Natural killer cell treated with Interleukin-12 subunit alpha and Interleukin-12 subunit beta and Interleukin-15 and Interleukin-18, amount 100 ng/mL, for 72 hours (primary cell): ENCODE results near the gene DNAH8. TPM values are rescaled to one million over a fixed set of nuclear protein-coding genes. Genes with fewer than 3 reads are reported as not detected.
"Not testable (repeated sequence)": the region's sequence is repeated elsewhere in the genome, so short reads cannot be mapped to it uniquely, and the experiment has no call there.

Source experiments
- ATAC-seq, 2 donors: fragments of 150-1000 bp; cut with Tn5 transposase in 1 of 2; sonication (Bioruptor Pico), chemical (Tn5 transposase) in 1 of 2; 2 replicates each; pipeline ENCODE4 v1.10.0; 2021
- DNase-seq: peaks from one replicate; pipeline ENCODE4 v3.0.0; 2022; ENCODE audit warnings: low spot score
- H3K27ac Mint-ChIP-seq, 2 donors: 1 replicate in 1 of 2; 2 replicates in 1 of 2; pipeline ENCODE4 v1.8.0; 2022; ENCODE audit warnings: mixed read lengths in 2 of 2, mild to moderate bottlenecking in 1 of 2, moderate library complexity in 1 of 2
- H3K27me3 Mint-ChIP-seq, 2 donors: 1 replicate in 1 of 2; 2 replicates in 1 of 2; pipeline ENCODE4 v1.8.0; 2022; ENCODE audit warnings: mixed read lengths in 2 of 2
- H3K36me3 Mint-ChIP-seq: one replicate; pipeline ENCODE4 v1.8.0; 2022; ENCODE audit warnings: mixed read lengths
- H3K4me1 Mint-ChIP-seq, 2 donors: 1 replicate in 1 of 2; 2 replicates in 1 of 2; pipeline ENCODE4 v1.8.0; 2022; ENCODE audit warnings: low read depth in 2 of 2, mixed read lengths in 2 of 2, mild to moderate bottlenecking in 1 of 2
- H3K4me3 Mint-ChIP-seq: one replicate; pipeline ENCODE4 v1.8.0; 2022; ENCODE audit warnings: mixed read lengths
- H3K9me3 Mint-ChIP-seq: 2 replicates; pipeline ENCODE4 v1.8.0; 2022; ENCODE audit warnings: mixed read lengths
- total RNA-seq, 2 donors: library from RNA; stranded (reverse); gene quantifications; one replicate each; pipeline ENCODE4 v1.2.3, GENCODE V29; 2022

Gene DNAH8
- total RNA-seq, 2 donors from 2014 or later = 0.12 to 0.22 TPM

DNA sequence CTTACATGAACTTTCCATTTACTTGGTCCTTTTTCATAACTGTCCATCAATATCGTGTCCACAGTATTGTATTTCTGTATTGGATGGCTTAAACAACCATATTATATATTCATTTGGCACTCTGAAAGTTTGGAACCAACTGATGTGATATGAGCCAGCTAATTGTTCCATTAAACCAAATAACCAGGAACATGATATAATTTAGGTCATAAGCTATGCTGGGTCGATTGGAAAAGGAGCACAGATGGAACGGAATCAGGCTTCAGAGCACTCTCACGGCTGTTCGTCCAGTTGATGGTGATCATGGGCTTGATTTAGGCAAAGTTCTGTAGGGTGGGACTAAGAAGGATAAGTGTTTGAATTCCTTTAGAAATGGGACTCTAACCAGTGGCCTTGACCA is 142.7 kb downstream of the DNAH8 start:
- H3K36me3 Mint-ChIP-seq = no peaks in the 10 kb centered on the region
- H3K9me3 Mint-ChIP-seq = no peaks in the 10 kb centered on the region
- H3K27me3 Mint-ChIP-seq = peaks cover 8 to 17% of the 10 kb centered on the region in 2 donors
- H3K27ac Mint-ChIP-seq = no peak overlapping the region
- H3K4me1 Mint-ChIP-seq = no peaks in the 10 kb centered on the region
- no peak for DNase-seq
- ATAC-seq = no peak
- H3K4me3 Mint-ChIP-seq = no peak overlapping the region

- no peak for ATAC-seq
- DNase-seq = no peak
- H3K9me3 Mint-ChIP-seq = no peaks in the 10 kb centered on the region
- no peaks in the 10 kb centered on the region for H3K4me1 Mint-ChIP-seq
- H3K27me3 Mint-ChIP-seq = peaks cover 15 to 18% of the 10 kb centered on the region in 2 donors
- H3K36me3 Mint-ChIP-seq = no peaks in the 10 kb centered on the region
- H3K27ac Mint-ChIP-seq = no peak overlapping the region
- H3K4me3 Mint-ChIP-seq = no peak overlapping the region
These were observed 144.9 kb downstream of the DNAH8 start for GRCh38 chr6:38860041-38860440.

DNA sequence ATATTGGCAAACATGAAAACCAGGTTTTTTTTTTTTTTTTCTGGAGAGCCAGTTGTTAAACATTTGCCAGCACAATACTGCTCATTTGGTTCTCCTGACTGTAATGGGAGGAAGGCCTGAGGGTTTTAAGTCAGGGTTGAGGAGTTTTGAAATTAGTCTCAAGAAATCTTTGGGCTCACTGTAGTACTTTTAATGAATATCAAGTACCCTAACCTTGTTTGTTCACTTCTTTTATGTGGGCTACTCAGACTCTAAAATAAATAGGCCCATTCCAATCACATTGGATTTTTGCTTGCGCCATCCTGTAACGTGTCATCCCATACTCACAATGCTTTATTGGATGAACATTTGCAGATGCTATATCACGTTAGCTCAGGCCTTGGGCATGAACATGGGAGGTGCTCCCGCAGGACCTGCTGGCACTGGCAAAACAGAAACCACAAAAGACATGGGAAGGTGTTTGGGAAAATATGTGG is 146.9 kb downstream of the DNAH8 start:
- Mint-ChIP-seq H3K4me3 (no peak overlapping the region), H3K27ac (no peak overlapping the region), H3K36me3 (no peaks in the 10 kb centered on the region), H3K9me3 (no peaks in the 10 kb centered on the region), H3K4me1 (no peaks in the 10 kb centered on the region), H3K27me3 (peaks cover 7 to 15% of the 10 kb centered on the region in 2 donors)
- no peak for ATAC-seq
- DNase-seq = no peak

- Mint-ChIP-seq H3K27ac (no peak overlapping the region), H3K27me3 (peaks cover 7 to 15% of the 10 kb centered on the region in 2 donors), H3K9me3 (no peaks in the 10 kb centered on the region), H3K36me3 (no peaks in the 10 kb centered on the region), H3K4me1 (no peaks in the 10 kb centered on the region), H3K4me3 (no peak overlapping the region)
- no peak for DNase-seq
- no peak for ATAC-seq
These were observed 150.5 kb downstream of the DNAH8 start for GRCh38 chr6:38865521-38866174.

GRCh38 chr6:38867726-38868125 is 152.6 kb downstream of the DNAH8 start:
- ATAC-seq (no peak), DNase-seq (no peak)
- Mint-ChIP-seq H3K36me3 (no peaks in the 10 kb centered on the region), H3K4me3 (no peak overlapping the region), H3K27ac (no peak overlapping the region), H3K4me1 (no peaks in the 10 kb centered on the region), H3K9me3 (no peaks in the 10 kb centered on the region), H3K27me3 (peaks cover 7 to 13% of the 10 kb centered on the region in 2 donors)

- Mint-ChIP-seq H3K27ac (no peak overlapping the region), H3K9me3 (no peaks in the 10 kb centered on the region), H3K4me1 (peaks cover 10 to 17% of the 10 kb centered on the region in 2 donors), H3K4me3 (no peak overlapping the region), H3K27me3 (peaks cover 0 to 6% of the 10 kb centered on the region in 2 donors), H3K36me3 (no peaks in the 10 kb centered on the region)
- DNase-seq = peak; percentile 67
- ATAC-seq = no peak
These were observed 156.8 kb downstream of the DNAH8 start for GRCh38 chr6:38871741-38872568.

DNA sequence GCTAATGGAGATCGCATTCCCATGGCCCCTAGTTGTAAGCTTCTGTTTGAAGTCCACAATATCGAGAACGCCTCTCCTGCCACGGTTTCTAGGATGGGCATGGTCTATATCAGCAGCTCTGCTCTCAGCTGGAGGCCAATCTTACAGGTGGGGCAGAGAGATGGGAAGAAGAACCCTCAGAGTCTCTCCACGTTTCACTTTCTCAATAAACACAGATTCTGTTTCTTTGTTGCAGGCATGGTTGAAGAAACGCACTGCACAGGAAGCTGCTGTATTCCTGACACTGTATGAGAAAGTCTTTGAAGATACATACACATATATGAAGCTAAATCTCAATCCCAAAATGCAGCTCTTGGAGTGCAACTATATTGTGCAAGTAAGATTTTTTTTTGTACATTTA is 157.9 kb downstream of the DNAH8 start:
- no peak for DNase-seq
- Mint-ChIP-seq H3K27ac (no peak overlapping the region), H3K9me3 (no peaks in the 10 kb centered on the region), H3K4me3 (no peak overlapping the region), H3K36me3 (no peaks in the 10 kb centered on the region), H3K27me3 (peaks cover 0 to 4% of the 10 kb centered on the region in 2 donors), H3K4me1 (peaks cover 13 to 20% of the 10 kb centered on the region in 2 donors)
- ATAC-seq = no peak

- H3K4me3 Mint-ChIP-seq = not testable (repeated sequence)
- peaks cover 13 to 20% of the 10 kb centered on the region in 2 donors for H3K4me1 Mint-ChIP-seq
These were observed 158.7 kb downstream of the DNAH8 start for GRCh38 chr6:38873816-38874215.

GRCh38 chr6:38876475-38876874 is 161.4 kb downstream of the DNAH8 start:
- no peaks in the 10 kb centered on the region for H3K36me3 Mint-ChIP-seq
- H3K4me3 Mint-ChIP-seq = peak overlapping the region; percentile 75
- no peaks in the 10 kb centered on the region for H3K27me3 Mint-ChIP-seq

More at GRCh38 chr6:38873816-38874215, 158.7 kb downstream of the DNAH8 start:
- H3K27me3 Mint-ChIP-seq, DNase-seq, H3K36me3 Mint-ChIP-seq, ATAC-seq, H3K9me3 Mint-ChIP-seq: not testable (repeated sequence)
- H3K27ac Mint-ChIP-seq = peak overlapping the region in 1 of 2 donors; percentile 69

GRCh38 chr6:38877721-38878120 is 162.6 kb downstream of the DNAH8 start:
- H3K36me3 Mint-ChIP-seq = no peaks in the 10 kb centered on the region
- H3K4me3 Mint-ChIP-seq = no peak overlapping the region
- DNase-seq (no peak), ATAC-seq (no peak)
- H3K27ac Mint-ChIP-seq = peak overlapping the region; percentile 88 to 91
- peaks cover 13 to 20% of the 10 kb centered on the region in 2 donors for H3K4me1 Mint-ChIP-seq
- no peaks in the 10 kb centered on the region for H3K27me3 Mint-ChIP-seq
- H3K9me3 Mint-ChIP-seq = no peaks in the 10 kb centered on the region

More at GRCh38 chr6:38876475-38876874, 161.4 kb downstream of the DNAH8 start:
- Mint-ChIP-seq H3K27ac (peak overlapping the region; percentile 88 to 91), H3K9me3 (no peaks in the 10 kb centered on the region), H3K4me1 (peaks cover 13 to 20% of the 10 kb centered on the region in 2 donors)
- DNase-seq = peak; percentile 67
- ATAC-seq = peak; percentile 82 to 95

GRCh38 chr6:38882157-38882556 is 167.0 kb downstream of the DNAH8 start:
- H3K9me3 Mint-ChIP-seq = no peaks in the 10 kb centered on the region
- H3K36me3 Mint-ChIP-seq = no peaks in the 10 kb centered on the region
- DNase-seq (no peak), ATAC-seq (no peak)
- no peak overlapping the region for H3K4me3 Mint-ChIP-seq
- no peaks in the 10 kb centered on the region for H3K27me3 Mint-ChIP-seq
- peaks cover 1 to 3% of the 10 kb centered on the region in 2 donors for H3K4me1 Mint-ChIP-seq
- H3K27ac Mint-ChIP-seq = no peak overlapping the region

DNA sequence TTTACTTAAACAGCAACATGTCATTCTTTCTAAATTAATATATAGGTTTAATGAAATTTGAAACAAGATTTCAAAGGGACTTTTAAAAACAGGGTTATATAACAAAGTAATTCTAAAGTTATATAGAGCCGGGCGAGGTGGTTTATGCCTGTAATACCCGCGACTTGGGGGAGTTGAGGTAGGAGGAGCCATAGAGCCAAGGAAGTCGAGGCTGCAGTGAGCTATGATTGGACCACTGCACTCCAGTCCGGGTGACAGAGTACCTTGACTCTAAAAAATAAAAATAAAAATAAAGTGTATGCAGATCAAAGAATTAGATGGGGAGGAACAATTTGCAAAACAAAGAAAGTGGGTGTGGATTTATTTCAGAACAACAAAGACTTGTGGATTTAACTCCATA is 182.4 kb downstream of the DNAH8 start:
- ATAC-seq (no peak), DNase-seq (no peak)
- H3K36me3 Mint-ChIP-seq = no peaks in the 10 kb centered on the region
- no peaks in the 10 kb centered on the region for H3K4me1 Mint-ChIP-seq
- H3K9me3 Mint-ChIP-seq = no peaks in the 10 kb centered on the region
- H3K4me3 Mint-ChIP-seq = no peak overlapping the region
- peaks cover 6 to 9% of the 10 kb centered on the region in 2 donors for H3K27me3 Mint-ChIP-seq
- no peak overlapping the region for H3K27ac Mint-ChIP-seq

DNA sequence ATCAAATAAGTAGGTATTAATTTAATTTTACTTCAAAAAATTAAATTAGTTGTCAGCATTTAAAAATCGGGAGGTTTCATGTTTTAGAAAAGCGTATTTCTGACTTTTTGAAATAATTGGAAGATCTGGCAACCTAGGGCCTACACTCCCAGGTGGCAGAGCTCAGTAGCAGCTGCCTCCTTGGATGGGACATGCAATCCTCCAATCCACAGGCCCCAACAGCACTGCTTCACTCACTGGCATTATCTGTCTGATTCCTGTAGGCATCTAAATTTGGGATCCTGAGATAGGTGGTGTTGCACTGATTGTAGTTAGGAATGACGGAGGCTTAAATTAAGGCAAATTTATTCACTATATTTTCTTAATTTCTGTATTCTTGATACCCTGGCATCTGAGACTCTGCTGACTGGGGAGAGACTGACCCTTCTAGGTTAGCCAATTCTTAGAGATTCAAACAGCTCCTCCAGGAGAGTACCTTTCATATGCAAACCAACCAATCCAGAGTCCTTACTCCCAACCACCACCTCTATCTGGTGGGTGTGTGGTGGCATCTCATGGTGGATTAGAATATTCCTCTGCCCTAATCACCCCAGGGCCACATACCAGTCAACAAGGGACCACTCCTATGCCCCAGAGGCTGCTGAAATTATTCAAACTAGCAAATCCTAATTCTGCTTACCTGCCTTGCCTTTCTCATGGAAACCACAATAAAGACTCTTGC is 186.9 kb downstream of the DNAH8 start:
- DNase-seq (no peak), ATAC-seq (no peak)
- H3K36me3 Mint-ChIP-seq = no peaks in the 10 kb centered on the region
- no peak overlapping the region for H3K27ac Mint-ChIP-seq
- H3K4me1 Mint-ChIP-seq = no peaks in the 10 kb centered on the region
- peaks cover 5 to 7% of the 10 kb centered on the region in 2 donors for H3K27me3 Mint-ChIP-seq
- no peaks in the 10 kb centered on the region for H3K9me3 Mint-ChIP-seq
- H3K4me3 Mint-ChIP-seq = no peak overlapping the region
